T follicular helper cell (primary cell): ENCODE results near the gene ADGRG6.

Source experiments
- DNase-seq: peaks from one replicate; pipeline ENCODE4 v3.0.0-alpha.2; 2020; ENCODE audit warnings: low read depth

The ADGRG6 gene

GRCh38 chr6:142291512-142291911 is 10.3 kb upstream of the ADGRG6 start:
- DNase-seq: no peak

- no peak for DNase-seq
Observed at GRCh38 chr6:142292166-142292924, 9.5 kb upstream of the ADGRG6 start.

- no peak for DNase-seq
Observed at GRCh38 chr6:142293121-142293520, 8.7 kb upstream of the ADGRG6 start.

- no peak for DNase-seq
Observed at GRCh38 chr6:142294679-142295078, 7.1 kb upstream of the ADGRG6 start.

- no peak for DNase-seq
Observed at GRCh38 chr6:142296975-142297604, 4.7 kb upstream of the ADGRG6 start.

- no peak for DNase-seq
Observed at GRCh38 chr6:142297605-142297995, 4.2 kb upstream of the ADGRG6 start.

GRCh38 chr6:142297996-142298753 is 3.6 kb upstream of the ADGRG6 start:
- DNase-seq: no peak

GRCh38 chr6:142300302-142300701 is 1.5 kb upstream of the ADGRG6 start:
- DNase-seq: no peak

GRCh38 chr6:142300758-142301650 is 803 bp upstream of the ADGRG6 start:
- DNase-seq: no peak

- DNase-seq: no peak
Observed at GRCh38 chr6:142302421-142303175, 791 bp downstream of the ADGRG6 start.

GRCh38 chr6:142303176-142303533 is 1.3 kb downstream of the ADGRG6 start:
- no peak for DNase-seq

- DNase-seq: no peak
Observed at GRCh38 chr6:142304241-142304640, 2.4 kb downstream of the ADGRG6 start.

GRCh38 chr6:142306736-142307135 is 4.9 kb downstream of the ADGRG6 start:
- DNase-seq: no peak

GRCh38 chr6:142307963-142308748 is 6.3 kb downstream of the ADGRG6 start:
- no peak for DNase-seq

- DNase-seq: no peak
Observed at GRCh38 chr6:142309426-142309825, 7.6 kb downstream of the ADGRG6 start.

GRCh38 chr6:142313284-142313683 is 11.5 kb downstream of the ADGRG6 start:
- no peak for DNase-seq

GRCh38 chr6:142316791-142317368 is 15.1 kb downstream of the ADGRG6 start:
- no peak for DNase-seq

- no peak for DNase-seq
Observed at GRCh38 chr6:142318714-142319113, 16.9 kb downstream of the ADGRG6 start.

- DNase-seq: no peak
Observed at GRCh38 chr6:142320366-142320765, 18.6 kb downstream of the ADGRG6 start.

GRCh38 chr6:142321451-142321850 is 19.6 kb downstream of the ADGRG6 start:
- DNase-seq: no peak
